Adrenal gland (tissue), 12 donors: ENCODE measurements around the gene SETBP1. TPM values are rescaled to one million over a fixed set of nuclear protein-coding genes. Genes with fewer than 3 reads are reported as not detected.

ENCODE experiments used
- DNase-seq, 7 donors: peaks; one replicate each; pipeline ENCODE4 v3.0.0-alpha.2; 2019 to 2020
- H3K27ac ChIP-seq, 5 donors: fragments of 200-600 bp; sonication (generic) in 4 of 5; 1 replicate in 3 of 5; 2 replicates in 2 of 5; pipeline versions ENCODE4 v1.5.1 to v1.8.0; 2016 to 2020; ENCODE audit warnings: mild to moderate bottlenecking in 1 of 5
- H3K27me3 ChIP-seq: fragments of 200-600 bp; 2 replicates; pipeline ENCODE4 v1.8.0; 2021
- H3K36me3 ChIP-seq, 2 donors: fragments of 200-600 bp; replicated peaks in 1 of 2; 1 replicate in 1 of 2; 2 replicates in 1 of 2; pipeline versions ENCODE4 v1.5.1 to v1.8.0; 2018 to 2022
- H3K4me1 ChIP-seq, 2 donors: fragments of 200-600 bp; replicated peaks in 1 of 2; 1 replicate in 1 of 2; 2 replicates in 1 of 2; pipeline versions ENCODE4 v1.5.1 to v1.8.0; 2018 to 2021
- H3K4me3 ChIP-seq, 4 donors: fragments of 200-600 bp; sonication (generic) in 3 of 4; one replicate each; pipeline ENCODE4 v1.5.1; 2016 to 2018
- H3K9me3 ChIP-seq, 3 donors: fragments of 200-600 bp; sonication (generic) in 1 of 3; replicated peaks in 1 of 3; 1 replicate in 2 of 3; 2 replicates in 1 of 3; pipeline versions ENCODE4 v1.5.1 to v1.8.0; 2016 to 2021
- CTCF ChIP-seq, 6 experiments: fragments of 450-650 bp in 4 of 6; fragments of 200-600 bp in 2 of 6; sonication (generic) in 1 of 6; IDR thresholded peaks; 1 replicate in 5 of 6; 2 replicates in 1 of 6; pipeline versions ENCODE4 v1.5.1 to v1.8.0; 2016 to 2021; ENCODE audit warnings: antibody characterized with exemption in 6 of 6, mild to moderate bottlenecking in 2 of 6, moderate library complexity in 1 of 6
- POLR2A ChIP-seq, 2 donors: fragments of 450-650 bp; IDR thresholded peaks; one replicate each; pipeline ENCODE4 v1.6.1; 2017; ENCODE audit warnings: antibody characterized with exemption in 2 of 2, mild to moderate bottlenecking in 2 of 2, moderate library complexity in 1 of 2
- WGBS, 4 donors: extraction: QIAGEN DNeasy Blood & Tissue Kit in 2 of 4; methylation state at CpG; one replicate each; pipeline versions ENCODE4 v1.1.5 to v1.1.7; 2013 to 2017; 5-methylcytosine and 5-hydroxymethylcytosine counted together
- intact Hi-C, 2 donors: fragments of 100-400 bp; cut with DNase I; formaldehyde crosslinking; loops; one replicate each; pipeline versions ENCODE4 v1.14.1 to v1.15.0; 2022 to 2023
- polyA plus RNA-seq, 3 donors: library from polyadenylated mRNA; stranded (reverse); fragments of 200-250 nt in 2 of 3; fragments of 350-450 nt in 1 of 3; fragmentation: Illumina TruSeq in 1 of 3; extraction: RNeasy Lipid Tissue Mini Kit (QIAGEN cat#74804) in 1 of 3; gene quantifications; one replicate each; pipeline ENCODE4 v1.2.3, GENCODE V29; 2013 to 2014
- total RNA-seq, 9 donors: library from RNA; depleted of rRNA in 4 of 9; stranded (reverse); fragments of >200 nt in 4 of 9; fragments of 120-200 nt in 1 of 9; fragmentation: NEBNext Ultra II Directional in 1 of 9; extraction: Animal tissue kit (Norgen Biotek cat#: 25700) in 1 of 9; gene quantifications; one replicate each; pipeline versions ENCODE4 v1.1.0 to v1.2.4, GENCODE V29; 2013 to 2023
- donor health status: healthy with polysubstance abuse.
- donor health status: Bipolar disorder and iron deficiency.
- donor health status: DM: yes; HTN: yes; CAD: no.
- donor health status: DM: no; HTN: no; CAD: no.
- donor health status: DM: no; HTN: no; CAD: no.
- donor health status: DM: yes; HTN: yes; CAD: no.

SETBP1 gene
- total and polyA plus RNA-seq, 12 donors, result 1.2 to 18.0 (median 9.4) TPM

- Histone ChIP-seq H3K36me3 (no peaks in the 10 kb centered on the region), H3K4me1 (no peaks in the 10 kb centered on the region), H3K4me3 (no peak overlapping the region), H3K9me3 (no peaks in the 10 kb centered on the region), H3K27ac (no peak overlapping the region), H3K27me3 (no peaks in the 10 kb centered on the region)
- intact Hi-C loops, result no loop called here
- no peak for DNase-seq
- TF ChIP-seq POLR2A (IDR thresholded peaks at IDR 0.05) (no peak), CTCF (IDR thresholded peaks at IDR 0.05) (no peak)
- 85 to 98% (median 94%) methylated on average over 1 of the region's 1 CpG for WGBS, 4 donors
Measured at GRCh38 chr18:44988821-44989587, 308.3 kb downstream of the SETBP1 start.

DNA sequence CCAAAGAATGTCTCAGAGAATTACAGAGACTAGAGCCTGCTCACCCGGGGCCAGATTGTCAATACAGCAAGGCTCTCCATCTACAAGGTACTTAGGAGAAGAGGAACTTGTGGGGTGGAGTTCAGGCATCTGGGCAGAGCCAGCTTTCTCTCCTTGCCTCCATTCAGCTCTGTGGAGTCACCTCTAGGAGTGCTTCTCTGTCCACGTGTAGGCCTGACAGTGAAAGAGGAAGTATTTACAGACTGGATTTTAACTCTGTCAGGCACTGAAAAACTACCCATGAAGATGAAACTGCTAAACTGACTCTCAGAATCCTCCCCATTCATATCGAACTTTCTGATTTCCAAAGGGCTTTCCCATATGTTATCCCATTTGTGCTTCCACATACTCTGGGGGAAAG, 315.6 kb downstream of the SETBP1 start:
- WGBS, 4 donors, result 61 to 70% (median 67%) methylated on average over 3 of the region's 3 CpGs

GRCh38 chr18:44997174-44997573, 316.5 kb downstream of the SETBP1 start:
- H3K4me3 ChIP-seq, result no peak overlapping the region
- TF ChIP-seq POLR2A (IDR thresholded peaks at IDR 0.05) (no peak), CTCF (IDR thresholded peaks at IDR 0.05) (no peak)
- H3K27me3 ChIP-seq, result no peaks in the 10 kb centered on the region
- no peak overlapping the region for H3K27ac ChIP-seq
- no peaks in the 10 kb centered on the region for H3K4me1 ChIP-seq
- H3K9me3 ChIP-seq, result no peaks in the 10 kb centered on the region
- DNase-seq, result no peak
- 65 to 92% (median 72%) methylated on average over 1 to 2 of the region's 2 CpGs for WGBS, 4 donors
- intact Hi-C loops, result no loop called here
- no peaks in the 10 kb centered on the region for H3K36me3 ChIP-seq

More for the DNA sequence above, 315.6 kb downstream of the SETBP1 start:
- H3K27ac ChIP-seq, result no peak overlapping the region
- no peaks in the 10 kb centered on the region for H3K9me3 ChIP-seq
- H3K36me3 ChIP-seq, result no peaks in the 10 kb centered on the region
- no peaks in the 10 kb centered on the region for H3K27me3 ChIP-seq
- H3K4me1 ChIP-seq, result no peaks in the 10 kb centered on the region
- intact Hi-C loops, result no loop called here
- no peak for DNase-seq
- TF ChIP-seq POLR2A (IDR thresholded peaks at IDR 0.05) (no peak), CTCF (IDR thresholded peaks at IDR 0.05) (no peak)
- no peak overlapping the region for H3K4me3 ChIP-seq

DNA sequence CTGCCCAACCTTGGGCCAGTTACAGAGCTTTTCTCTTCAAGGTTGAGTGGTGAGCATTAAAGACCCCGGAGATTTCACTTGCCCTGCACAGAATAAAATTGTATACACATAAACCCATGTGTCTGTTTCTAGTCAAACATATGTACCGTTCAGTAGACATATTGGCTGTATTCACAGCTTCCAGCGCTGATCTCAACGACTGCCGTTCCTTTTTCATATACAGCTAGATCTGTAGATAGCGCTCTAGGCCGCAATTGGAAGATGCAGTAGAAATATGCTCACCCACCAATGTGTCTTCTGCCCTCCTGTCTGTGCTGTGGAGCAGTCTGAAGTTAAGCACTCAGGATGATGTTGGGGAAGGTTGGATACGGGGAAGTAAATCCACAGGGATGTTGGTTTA, 317.7 kb downstream of the SETBP1 start:
- Histone ChIP-seq H3K27me3 (no peaks in the 10 kb centered on the region), H3K27ac (no peak overlapping the region), H3K4me3 (no peak overlapping the region), H3K4me1 (no peaks in the 10 kb centered on the region), H3K36me3 (no peaks in the 10 kb centered on the region), H3K9me3 (no peaks in the 10 kb centered on the region)
- intact Hi-C loops, result no loop called here
- TF ChIP-seq CTCF (IDR thresholded peaks at IDR 0.05) (no peak), POLR2A (IDR thresholded peaks at IDR 0.05) (no peak)
- DNase-seq, result no peak
- WGBS, 4 donors, result 87 to 92% (median 91%) methylated on average over 8 of the region's 8 CpGs
